A549 (cell line): ENCODE data around the gene ACP5. TPM values are rescaled to one million over a fixed set of nuclear protein-coding genes. Genes with fewer than 3 reads are reported as not detected.

ENCODE experiments used
- ATOH8 ChIP-seq: fragments of 250-450 bp; sonication (Bioruptor Pico); IDR thresholded peaks from 2 replicates; pipeline ENCODE4 v1.5.0; 2020; ENCODE audit warnings: low read depth, mild to moderate bottlenecking, moderate library complexity
- CEBPB ChIP-seq, 2 experiments: fragments of >200 bp in 1 of 2; sonication (Bioruptor Twin) in 1 of 2; formaldehyde crosslinking in 1 of 2; IDR thresholded peaks; 2 replicates each; pipeline ENCODE4 v1.6.1; 2012 to 2016
- CHD4 ChIP-seq: fragments of 200-600 bp; sonication (generic); IDR thresholded peaks from 2 replicates; pipeline ENCODE4 v1.6.1; 2016; ENCODE audit warnings: antibody characterized with exemption, mild to moderate bottlenecking, borderline replicate concordance
- E2F6 ChIP-seq: IDR thresholded peaks from 2 replicates; pipeline ENCODE4 v1.6.1; 2012; ENCODE audit warnings: low read depth, borderline replicate concordance
- EHF ChIP-seq: fragments of 250-450 bp; sonication (Bioruptor Pico); IDR thresholded peaks from 2 replicates; pipeline ENCODE4 v1.5.0; 2020; ENCODE audit warnings: mild to moderate bottlenecking
- EHMT2 ChIP-seq: fragments of 200-600 bp; sonication (generic); IDR thresholded peaks from 2 replicates; pipeline ENCODE4 v1.6.1; 2016; ENCODE audit warnings: antibody characterized with exemption, low read depth, mild to moderate bottlenecking, moderate library complexity
- ELK1 ChIP-seq: fragments of 150-350 bp; IDR thresholded peaks from 2 replicates; pipeline ENCODE4 v1.6.1; 2014; ENCODE audit warnings: low read depth, mild to moderate bottlenecking, low read length
- EP300 ChIP-seq, 2 experiments: fragments of >200 bp; sonication (Bioruptor Twin); formaldehyde crosslinking; IDR thresholded peaks; 2 replicates in 1 of 2; 3 replicates in 1 of 2; pipeline ENCODE4 v1.6.1; 2016 to 2017
- ESRRA ChIP-seq: fragments of 150-350 bp; IDR thresholded peaks from 2 replicates; pipeline ENCODE4 v1.6.1; 2014; ENCODE audit warnings: mild to moderate bottlenecking, low read length, borderline replicate concordance
- FOSB ChIP-seq: fragments of 250-450 bp; sonication (Bioruptor Pico); IDR thresholded peaks from 2 replicates; pipeline ENCODE4 v1.5.0; 2020; ENCODE audit warnings: mild to moderate bottlenecking, moderate library complexity
- GATA3 ChIP-seq: IDR thresholded peaks from 2 replicates; pipeline ENCODE4 v1.6.1; 2012; ENCODE audit warnings: borderline replicate concordance
- HES2 ChIP-seq: fragments of >200 bp; sonication (Bioruptor Twin); formaldehyde crosslinking; IDR thresholded peaks from 2 replicates; pipeline ENCODE4 v1.6.1; 2016
- HMGXB4 ChIP-seq: fragments of 250-450 bp; sonication (Bioruptor Pico); IDR thresholded peaks from 2 replicates; pipeline ENCODE4 v1.5.0; 2021; ENCODE audit warnings: mild to moderate bottlenecking, moderate library complexity, borderline replicate concordance
- HOXB5 ChIP-seq: fragments of 250-450 bp; sonication (Bioruptor Pico); IDR thresholded peaks from 2 replicates; pipeline ENCODE4 v1.5.0; 2020; ENCODE audit warnings: mild to moderate bottlenecking, moderate library complexity
- JUNB ChIP-seq: fragments of >200 bp; sonication (Bioruptor Twin); formaldehyde crosslinking; IDR thresholded peaks from 2 replicates; pipeline ENCODE4 v1.6.1; 2016
- KDM1A ChIP-seq: fragments of 200-600 bp; sonication (generic); IDR thresholded peaks from 2 replicates; pipeline ENCODE4 v1.6.1; 2016; ENCODE audit warnings: low read depth, mild to moderate bottlenecking
- MAZ ChIP-seq: fragments of 150-350 bp; IDR thresholded peaks from 2 replicates; pipeline ENCODE4 v1.6.1; 2014; ENCODE audit warnings: antibody characterized with exemption, low read depth, low read length, borderline replicate concordance
- NPAS2 ChIP-seq: fragments of 250-450 bp; sonication (Bioruptor Pico); IDR thresholded peaks from 2 replicates; pipeline ENCODE4 v1.8.0; 2022; ENCODE audit warnings: mild to moderate bottlenecking, moderate library complexity, borderline replicate concordance
- NR3C1 ChIP-seq: fragments of >200 bp; sonication (Bioruptor Twin); formaldehyde crosslinking; IDR thresholded peaks from 3 replicates; pipeline ENCODE4 v1.6.1; 2017
- RARB ChIP-seq: fragments of 250-450 bp; sonication (Bioruptor Pico); IDR thresholded peaks from 2 replicates; pipeline ENCODE4 v1.8.0; 2021; ENCODE audit warnings: mild to moderate bottlenecking, moderate library complexity
- REST ChIP-seq: fragments of 200-600 bp; sonication (generic); IDR thresholded peaks from 2 replicates; pipeline ENCODE4 v1.6.1; 2016; ENCODE audit warnings: antibody characterized with exemption, mild to moderate bottlenecking, moderate library complexity
- RFX5 ChIP-seq: fragments of 450-650 bp; IDR thresholded peaks from 2 replicates; pipeline ENCODE4 v1.7.1; 2014; ENCODE audit warnings: antibody characterized with exemption, mild to moderate bottlenecking, moderate library complexity
- RNF2 ChIP-seq: fragments of 200-600 bp; sonication (generic); IDR thresholded peaks from 2 replicates; pipeline ENCODE4 v1.6.1; 2016; ENCODE audit warnings: low read depth, mild to moderate bottlenecking, antibody characterized with exemption, moderate library complexity, borderline replicate concordance
- TP53 ChIP-seq: fragments of 250-450 bp; sonication (Bioruptor Pico); IDR thresholded peaks from 2 replicates; pipeline ENCODE4 v1.5.0; 2021; ENCODE audit warnings: mild to moderate bottlenecking, moderate library complexity
- ZNF302 ChIP-seq: fragments of 250-450 bp; sonication (Bioruptor Pico); IDR thresholded peaks from 2 replicates; pipeline ENCODE4 v1.9.0; 2021; ENCODE audit warnings: inconsistent platforms, mild to moderate bottlenecking, moderate library complexity
- polyA plus RNA-seq, 4 experiments: library from polyadenylated mRNA; depleted of rRNA in 3 of 4; stranded (reverse); fragments of >200 nt; fragmentation: RNase III in 1 of 4; extraction: RNeasy Plus Mini Kit Qiagen cat#74134 plus additional on column Dnase treatment in 1 of 4; gene quantifications; 2 replicates in 3 of 4; 3 replicates in 1 of 4; pipeline ENCODE4 v1.2.3, GENCODE V29; 2011 to 2017
- TF ChIP-seq, protein P1 (sequence below): fragments of 450-650 bp; IDR thresholded peaks from 2 replicates; pipeline ENCODE4 v1.6.1; 2014; ENCODE audit warnings: antibody characterized with exemption
- TF ChIP-seq, protein P2 (sequence below): IDR thresholded peaks from 2 replicates; pipeline ENCODE4 v1.6.1; 2012
- TF ChIP-seq, protein P3 (sequence below): fragments of >200 bp; sonication (Bioruptor Twin); formaldehyde crosslinking; IDR thresholded peaks from 3 replicates; pipeline ENCODE4 v1.5.1; 2016

The ACP5 gene
- polyA plus RNA-seq, 2 of the 4 experiments (the other 2 are of a cell fraction), result 0.05 TPM; not detected in 1

GRCh38 chr19:11558881-11559828 is 18.3 kb downstream of the ACP5 start, which contains the start of gene ELOF1 (continued):
- TF ChIP-seq HMGXB4, result no peak
- no peak for TF ChIP-seq ESRRA
- TF ChIP-seq, protein P1, sequence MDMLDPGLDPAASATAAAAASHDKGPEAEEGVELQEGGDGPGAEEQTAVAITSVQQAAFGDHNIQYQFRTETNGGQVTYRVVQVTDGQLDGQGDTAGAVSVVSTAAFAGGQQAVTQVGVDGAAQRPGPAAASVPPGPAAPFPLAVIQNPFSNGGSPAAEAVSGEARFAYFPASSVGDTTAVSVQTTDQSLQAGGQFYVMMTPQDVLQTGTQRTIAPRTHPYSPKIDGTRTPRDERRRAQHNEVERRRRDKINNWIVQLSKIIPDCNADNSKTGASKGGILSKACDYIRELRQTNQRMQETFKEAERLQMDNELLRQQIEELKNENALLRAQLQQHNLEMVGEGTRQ, result no peak
- no peak for TF ChIP-seq EHMT2
- TF ChIP-seq, protein P2, sequence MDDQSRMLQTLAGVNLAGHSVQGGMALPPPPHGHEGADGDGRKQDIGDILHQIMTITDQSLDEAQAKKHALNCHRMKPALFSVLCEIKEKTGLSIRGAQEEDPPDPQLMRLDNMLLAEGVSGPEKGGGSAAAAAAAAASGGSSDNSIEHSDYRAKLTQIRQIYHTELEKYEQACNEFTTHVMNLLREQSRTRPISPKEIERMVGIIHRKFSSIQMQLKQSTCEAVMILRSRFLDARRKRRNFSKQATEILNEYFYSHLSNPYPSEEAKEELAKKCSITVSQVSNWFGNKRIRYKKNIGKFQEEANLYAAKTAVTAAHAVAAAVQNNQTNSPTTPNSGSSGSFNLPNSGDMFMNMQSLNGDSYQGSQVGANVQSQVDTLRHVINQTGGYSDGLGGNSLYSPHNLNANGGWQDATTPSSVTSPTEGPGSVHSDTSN, result no peak
- no peak for TF ChIP-seq TP53 (CRISPR knock-in tag)
- TF ChIP-seq ELK1, result no peak
- TF ChIP-seq EP300 (IDR thresholded peaks at IDR 0.05), result no peak
- no peak for TF ChIP-seq HOXB5 (CRISPR knock-in tag)
- TF ChIP-seq EHF (CRISPR knock-in tag), result no peak
- no peak for TF ChIP-seq ATOH8 (CRISPR knock-in tag)
- TF ChIP-seq, protein P3, sequence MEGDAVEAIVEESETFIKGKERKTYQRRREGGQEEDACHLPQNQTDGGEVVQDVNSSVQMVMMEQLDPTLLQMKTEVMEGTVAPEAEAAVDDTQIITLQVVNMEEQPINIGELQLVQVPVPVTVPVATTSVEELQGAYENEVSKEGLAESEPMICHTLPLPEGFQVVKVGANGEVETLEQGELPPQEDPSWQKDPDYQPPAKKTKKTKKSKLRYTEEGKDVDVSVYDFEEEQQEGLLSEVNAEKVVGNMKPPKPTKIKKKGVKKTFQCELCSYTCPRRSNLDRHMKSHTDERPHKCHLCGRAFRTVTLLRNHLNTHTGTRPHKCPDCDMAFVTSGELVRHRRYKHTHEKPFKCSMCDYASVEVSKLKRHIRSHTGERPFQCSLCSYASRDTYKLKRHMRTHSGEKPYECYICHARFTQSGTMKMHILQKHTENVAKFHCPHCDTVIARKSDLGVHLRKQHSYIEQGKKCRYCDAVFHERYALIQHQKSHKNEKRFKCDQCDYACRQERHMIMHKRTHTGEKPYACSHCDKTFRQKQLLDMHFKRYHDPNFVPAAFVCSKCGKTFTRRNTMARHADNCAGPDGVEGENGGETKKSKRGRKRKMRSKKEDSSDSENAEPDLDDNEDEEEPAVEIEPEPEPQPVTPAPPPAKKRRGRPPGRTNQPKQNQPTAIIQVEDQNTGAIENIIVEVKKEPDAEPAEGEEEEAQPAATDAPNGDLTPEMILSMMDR, result no peak
- no peak for TF ChIP-seq RFX5
- TF ChIP-seq KDM1A, result no peak
- TF ChIP-seq E2F6, result peak; percentile 34; the same call in 1 of the 2 replicates
- no peak for TF ChIP-seq HES2
- no peak for TF ChIP-seq RARB (CRISPR knock-in tag)
- no peak; the same call in 1 of the 2 replicates for TF ChIP-seq GATA3
- no peak for TF ChIP-seq ZNF302 (CRISPR knock-in tag)
- no peak for TF ChIP-seq REST
- peak; percentile 64; the same call in 1 of the 2 replicates for TF ChIP-seq MAZ
- TF ChIP-seq RNF2, result no peak
- no peak for TF ChIP-seq NPAS2 (CRISPR knock-in tag)
- no peak for TF ChIP-seq NR3C1
- TF ChIP-seq CHD4, result no peak
- no peak for TF ChIP-seq CEBPB (IDR thresholded peaks at IDR 0.05)
- TF ChIP-seq JUNB, result no peak
- no peak for TF ChIP-seq FOSB (CRISPR knock-in tag)
